ENCODE data around the gene ZIC5.
"Not testable (repeated sequence)": the region's sequence is repeated elsewhere in the genome, so short reads cannot be mapped to it uniquely, and the experiment has no call there.

Gene ZIC5

GRCh38 chr13:99960663-99961311 is 10.8 kb downstream of the ZIC5 start:
- no peak for DNase-seq (ENCODE audit: low read depth in 2 of 2)

- DNase-seq (ENCODE audit: low read depth in 2 of 2): no peak
Measured at GRCh38 chr13:99959540-99960230, 11.9 kb downstream of the ZIC5 start.

- DNase-seq (ENCODE audit: low read depth in 2 of 2): no peak
Measured at GRCh38 chr13:99959127-99959539, 12.4 kb downstream of the ZIC5 start.

- DNase-seq (ENCODE audit: low read depth in 2 of 2): no peak
Measured at GRCh38 chr13:99958406-99959126, 13.0 kb downstream of the ZIC5 start.

DNA sequence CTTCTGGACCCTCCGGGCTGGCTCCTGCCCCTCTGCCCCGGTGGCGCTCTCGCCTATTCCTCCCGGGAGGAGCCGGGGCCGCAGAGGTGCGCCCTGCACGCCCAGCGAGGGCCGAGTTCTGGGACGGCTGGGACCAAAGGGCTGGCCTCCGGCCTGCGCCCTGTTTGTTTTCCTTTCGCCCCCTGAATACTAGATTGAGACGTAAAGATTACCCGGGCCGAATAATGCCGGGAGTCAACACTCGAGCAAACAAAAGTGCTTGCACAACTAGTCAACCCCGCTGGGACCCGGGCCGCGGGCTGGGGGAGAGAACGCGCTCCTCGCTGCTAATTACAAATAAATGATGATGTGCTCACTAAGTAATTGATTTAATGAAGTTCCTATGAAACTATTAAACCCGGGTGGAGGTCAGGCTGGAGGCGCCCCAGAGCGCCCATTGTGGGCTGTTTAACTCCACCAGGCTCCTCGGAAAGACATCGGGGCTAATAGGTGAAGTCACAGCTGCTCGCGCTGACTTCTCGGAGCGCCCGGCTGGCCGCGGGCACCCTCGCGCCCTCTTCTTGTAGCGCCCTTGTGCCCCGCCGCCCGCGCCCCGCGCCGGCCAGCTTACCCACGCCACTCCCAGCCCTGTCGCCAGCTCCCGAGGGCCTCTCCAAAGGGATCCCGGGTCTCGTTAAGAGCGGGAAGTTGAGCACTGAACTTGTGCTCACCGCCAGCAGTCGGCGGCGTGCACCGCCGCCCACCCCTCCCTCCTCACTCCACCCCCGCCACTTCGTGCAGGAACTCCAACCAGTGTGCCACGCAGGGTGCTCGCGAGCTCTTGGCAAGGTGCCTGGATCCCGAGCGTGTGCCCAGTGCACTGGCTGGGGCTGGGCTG is 14.9 kb downstream of the ZIC5 start:
- DNase-seq (ENCODE audit: low read depth in 2 of 2): no peak

DNA sequence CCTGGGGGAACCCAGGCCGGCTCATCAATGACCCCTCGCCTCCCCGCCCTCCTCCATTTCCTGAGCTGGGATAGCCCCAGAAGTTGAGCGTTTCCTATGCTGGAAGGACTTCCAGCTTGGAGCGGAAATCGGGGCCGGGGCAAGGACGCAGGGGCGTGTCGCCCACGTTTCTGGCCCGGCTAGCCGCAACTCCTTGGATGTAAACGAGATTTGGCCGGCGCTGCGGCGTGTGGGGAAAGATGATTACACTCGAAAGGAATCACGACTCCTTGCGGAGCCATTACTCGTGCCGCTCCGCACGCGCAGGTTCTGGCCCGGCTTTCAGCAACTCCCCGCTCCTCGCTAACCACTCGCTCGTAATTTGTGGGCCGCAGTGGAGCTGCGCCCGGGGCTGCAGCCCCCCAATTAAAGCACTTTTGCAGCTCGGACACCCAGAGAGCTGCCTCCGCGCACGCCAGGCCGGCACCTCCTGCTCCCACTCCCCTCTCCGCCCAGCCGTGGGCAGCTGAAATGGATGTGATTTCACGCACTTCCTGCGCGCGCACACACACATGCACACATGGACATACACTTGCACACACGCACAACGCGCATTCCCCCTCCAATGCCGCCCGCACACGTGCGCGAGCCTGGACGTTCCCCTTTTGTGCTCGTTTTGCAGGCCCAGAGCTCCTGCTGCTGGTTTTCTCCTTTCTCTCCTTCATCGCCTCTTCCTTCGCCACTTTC is 15.7 kb downstream of the ZIC5 start:
- no peak for DNase-seq (ENCODE audit: low read depth in 2 of 2)

- DNase-seq (ENCODE audit: low read depth in 2 of 2): no peak
Measured at GRCh38 chr13:99955107-99955746, 16.3 kb downstream of the ZIC5 start.

GRCh38 chr13:99953138-99953755 is 18.3 kb downstream of the ZIC5 start:
- no peak for DNase-seq (ENCODE audit: low read depth in 2 of 2)

DNA sequence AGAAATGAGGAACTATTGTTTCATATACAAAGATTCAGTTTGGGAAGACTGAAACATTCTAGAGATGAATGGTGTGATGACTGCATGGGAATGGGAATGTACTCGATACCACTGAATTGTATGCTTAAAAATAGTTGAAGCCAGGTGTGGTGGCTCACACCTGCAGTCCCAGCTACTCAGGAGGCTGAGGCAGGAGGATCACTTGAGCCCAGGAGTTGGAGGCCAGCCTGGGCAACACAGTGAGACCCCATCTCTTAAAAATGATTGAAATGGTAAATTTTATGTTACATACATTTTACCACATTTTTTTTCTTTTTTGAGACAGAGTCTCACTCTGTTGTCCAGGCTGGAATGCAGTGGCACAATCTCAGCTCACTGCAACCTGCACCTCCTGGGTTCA is 19.9 kb downstream of the ZIC5 start:
- not testable (repeated sequence) for DNase-seq (ENCODE audit: low read depth in 2 of 2)

- no peak for DNase-seq (ENCODE audit: low read depth in 2 of 2)
Measured at GRCh38 chr13:99949679-99950413, 21.7 kb downstream of the ZIC5 start.

- no peak for DNase-seq (ENCODE audit: low read depth in 2 of 2)
Measured at GRCh38 chr13:99948907-99949678, 22.5 kb downstream of the ZIC5 start.

- DNase-seq (ENCODE audit: low read depth in 2 of 2): no peak
Measured at GRCh38 chr13:99948411-99948810, 23.2 kb downstream of the ZIC5 start.

DNA sequence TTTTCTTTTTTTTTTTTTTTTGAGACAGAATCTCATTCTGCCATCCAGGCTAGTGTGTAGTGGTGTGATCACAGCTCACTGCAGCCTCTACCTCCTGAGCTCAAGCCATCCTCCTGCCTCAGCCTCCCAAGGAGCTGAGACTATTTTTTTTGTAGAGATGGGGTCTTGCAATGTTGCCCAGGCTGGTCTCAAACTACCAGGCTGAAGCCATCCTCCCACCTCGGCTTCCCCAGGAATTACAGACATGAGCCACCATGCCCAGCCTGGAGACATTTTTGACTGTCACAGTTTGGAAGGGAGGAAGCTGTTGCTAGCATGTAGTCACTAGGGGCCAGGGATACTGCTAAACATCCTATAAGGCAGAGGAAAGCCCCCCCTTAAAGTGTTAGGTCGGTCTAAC is 23.9 kb downstream of the ZIC5 start:
- no peak for DNase-seq (ENCODE audit: low read depth in 2 of 2)

- not testable (repeated sequence) for DNase-seq (ENCODE audit: low read depth in 2 of 2)
Measured at GRCh38 chr13:99945515-99945914, 26.1 kb downstream of the ZIC5 start.

- no peak for DNase-seq (ENCODE audit: low read depth in 2 of 2)
Measured at GRCh38 chr13:99944606-99945005, 27.0 kb downstream of the ZIC5 start.

DNA sequence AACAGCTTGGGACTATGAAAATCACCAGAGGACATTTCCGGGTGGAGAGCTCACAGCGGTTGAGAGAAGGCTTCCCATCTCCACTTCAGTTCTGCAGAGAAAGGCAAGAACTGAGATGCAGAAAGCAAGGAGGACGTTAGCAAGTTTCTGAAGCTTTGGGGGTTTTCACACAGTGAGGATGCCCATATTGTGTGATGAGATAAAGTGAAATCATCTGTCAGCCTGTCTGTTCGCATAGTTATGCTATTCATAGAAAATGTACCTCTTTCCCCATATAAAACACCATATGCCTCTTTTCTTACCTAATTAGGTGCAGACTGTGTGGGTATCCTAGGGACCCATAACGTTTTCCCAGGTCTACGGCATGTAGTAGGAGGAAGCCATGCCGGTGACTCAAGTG is 27.5 kb downstream of the ZIC5 start:
- no peak for DNase-seq (ENCODE audit: low read depth in 2 of 2)

DNA sequence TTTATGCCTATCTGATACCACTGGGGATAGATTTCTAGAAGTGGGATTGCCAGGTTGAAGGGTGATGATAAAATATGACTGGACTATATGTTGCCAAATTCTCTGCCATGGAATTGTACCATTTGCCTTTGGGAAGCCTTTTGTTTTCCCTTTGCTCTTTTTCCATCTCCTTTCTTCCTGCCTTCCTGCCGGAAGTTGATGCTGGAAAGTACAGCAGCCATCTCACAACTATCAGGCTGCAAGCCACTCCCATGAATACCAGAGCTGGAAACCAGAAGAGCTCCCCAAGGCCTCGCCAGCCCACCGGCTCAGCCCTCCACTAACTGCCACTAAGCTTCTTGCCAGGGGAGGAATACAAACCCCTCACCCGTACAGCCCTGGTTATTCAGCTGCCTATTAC is 29.7 kb downstream of the ZIC5 start:
- no peak for DNase-seq (ENCODE audit: low read depth in 2 of 2)

GRCh38 chr13:99941086-99941485 is 30.5 kb downstream of the ZIC5 start:
- no peak for DNase-seq (ENCODE audit: low read depth in 2 of 2)

DNA sequence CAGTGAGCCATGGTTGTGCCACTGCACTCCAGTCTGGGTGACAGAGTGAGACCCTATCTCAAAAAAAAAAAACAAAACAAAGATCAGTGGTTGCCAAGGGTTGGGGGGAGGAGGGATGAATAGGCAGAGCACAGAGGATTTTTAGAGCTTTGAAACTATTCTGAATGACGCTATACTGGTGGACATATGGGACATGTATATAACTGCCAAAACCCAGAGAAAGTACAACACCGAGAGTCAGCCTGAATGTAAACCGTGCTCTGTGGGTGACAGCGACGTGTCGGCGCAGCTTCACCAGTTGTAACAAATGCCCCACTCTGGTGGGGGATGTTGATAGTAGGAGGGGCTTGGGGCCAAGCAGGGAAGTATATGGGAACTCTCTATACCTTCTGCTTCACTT is 32.9 kb downstream of the ZIC5 start:
- DNase-seq (ENCODE audit: low read depth in 2 of 2): no peak

All from activated CD8-positive, alpha-beta memory T cell treated with anti-CD3 and anti-CD28 coated beads for 4 hours (primary cell).